Upper lobe of left lung (tissue), 6 donors: ENCODE data around the gene VANGL1. TPM values are rescaled to one million over a fixed set of nuclear protein-coding genes. Genes with fewer than 3 reads are reported as not detected.

Source experiments
- ATAC-seq, 2 donors: fragments of 200-7000 bp; cut with Tn5 transposase; one replicate each; pipeline ENCODE4 v1.9.1; 2022; ENCODE audit warnings: mild to moderate bottlenecking in 2 of 2, moderate library complexity in 2 of 2; ENCODE audit not compliant: low FRiP score in 2 of 2
- DNase-seq, 2 donors: peaks; one replicate each; pipeline ENCODE4 v3.0.0-alpha.2; 2019 to 2020
- H3K27ac ChIP-seq, 4 donors: fragments of 200-600 bp; sonication (generic); one replicate each; pipeline ENCODE4 v1.5.1; 2016 to 2019
- H3K27me3 ChIP-seq, 4 donors: fragments of 200-600 bp; sonication (generic); one replicate each; pipeline ENCODE4 v1.5.1; 2017 to 2019
- H3K36me3 ChIP-seq, 4 donors: fragments of 200-600 bp; sonication (generic); one replicate each; pipeline ENCODE4 v1.5.1; 2016 to 2019
- H3K4me1 ChIP-seq, 4 donors: fragments of 200-600 bp; sonication (generic); one replicate each; pipeline ENCODE4 v1.5.1; 2018 to 2019
- H3K4me3 ChIP-seq, 4 donors: fragments of 200-600 bp; sonication (generic); one replicate each; pipeline ENCODE4 v1.5.1; 2017 to 2019; ENCODE audit warnings: mild to moderate bottlenecking in 2 of 4, moderate library complexity in 1 of 4
- H3K9me3 ChIP-seq, 4 donors: fragments of 200-600 bp; sonication (generic); one replicate each; pipeline ENCODE4 v1.5.1; 2018 to 2019
- CTCF ChIP-seq, 6 experiments: fragments of 450-650 bp in 4 of 6; fragments of 200-600 bp in 2 of 6; sonication (generic) in 2 of 6; IDR thresholded peaks; one replicate each; pipeline ENCODE4 v1.5.1; 2016 to 2019; ENCODE audit warnings: antibody characterized with exemption in 6 of 6
- EP300 ChIP-seq, 4 donors: sonication (generic); formaldehyde crosslinking; IDR thresholded peaks; one replicate each; pipeline ENCODE4 v1.5.1; 2017; ENCODE audit warnings: antibody characterized with exemption in 4 of 4, control low read depth in 2 of 4
- POLR2A ChIP-seq, 4 donors: fragments of 450-650 bp; IDR thresholded peaks; one replicate each; pipeline ENCODE4 v1.5.1; 2016 to 2017; ENCODE audit warnings: antibody characterized with exemption in 4 of 4, mild to moderate bottlenecking in 2 of 4
- POLR2AphosphoS5 ChIP-seq, 2 donors: sonication (generic); formaldehyde crosslinking; IDR thresholded peaks; one replicate each; pipeline ENCODE4 v1.5.1; 2017; ENCODE audit warnings: antibody characterized with exemption in 2 of 2
- WGBS, 2 donors: methylation state at CpG; one replicate each; pipeline ENCODE4 v1.1.5; 2017 to 2018; 5-methylcytosine and 5-hydroxymethylcytosine counted together
- total RNA-seq, 6 donors: library from RNA; depleted of rRNA in 4 of 6; stranded (reverse); fragments of >200 nt in 4 of 6; gene quantifications; one replicate each; pipeline versions ENCODE4 v1.1.0 to v1.2.1, GENCODE V29; 2016 to 2021
- donor health status: DM: no; HTN: no; CAD: no; lungs with moderate emphysema.
- donor health status: DM: no; HTN: yes; CAD: no; lungs with severe emphysema.

Gene VANGL1
- total RNA-seq, 6 donors from 2014 or later = 3.1 to 11.4 (median 7.0) TPM

- Histone ChIP-seq H3K27ac (no peak overlapping the region), H3K4me3 (no peak overlapping the region), H3K36me3 (peaks cover 0 to 5% (median 0%) of the 10 kb centered on the region in 4 donors), H3K4me1 (no peaks in the 10 kb centered on the region), H3K27me3 (no peaks in the 10 kb centered on the region), H3K9me3 (peaks cover 0 to 2% (median 0%) of the 10 kb centered on the region in 4 donors)
- no peak for DNase-seq
- TF ChIP-seq POLR2AphosphoS5 (IDR thresholded peaks at IDR 0.05) (no peak), CTCF (IDR thresholded peaks at IDR 0.05) (no peak), POLR2A (IDR thresholded peaks at IDR 0.05) (no peak), EP300 (IDR thresholded peaks at IDR 0.05) (no peak)
- 64 to 68% methylated on average over 14 of the region's 14 CpGs for WGBS, 2 donors
- no peak for ATAC-seq
These were observed 28.9 kb downstream of the VANGL1 start for GRCh38 chr1:115670476-115671175.

GRCh38 chr1:115671176-115671934 lies 29.6 kb downstream of the VANGL1 start:
- peaks cover 0 to 3% (median 0%) of the 10 kb centered on the region in 4 donors for H3K36me3 ChIP-seq
- H3K9me3 ChIP-seq = peaks cover 0 to 2% (median 0%) of the 10 kb centered on the region in 4 donors
- H3K27ac ChIP-seq = no peak overlapping the region
- DNase-seq (peak in 1 of 2 donors; percentile 46), ATAC-seq (no peak)
- WGBS, 2 donors = 75 to 86% methylated on average over 9 to 19 of the region's 19 CpGs
- H3K4me3 ChIP-seq = no peak overlapping the region
- no peaks in the 10 kb centered on the region for H3K27me3 ChIP-seq
- TF ChIP-seq EP300 (IDR thresholded peaks at IDR 0.05) = no peak
- no peak for TF ChIP-seq CTCF (IDR thresholded peaks at IDR 0.05)
- TF ChIP-seq POLR2A (IDR thresholded peaks at IDR 0.05) = no peak
- no peak for TF ChIP-seq POLR2AphosphoS5 (IDR thresholded peaks at IDR 0.05)
- H3K4me1 ChIP-seq = no peaks in the 10 kb centered on the region

- H3K4me1 ChIP-seq = no peaks in the 10 kb centered on the region
These were observed 30.6 kb downstream of the VANGL1 start for GRCh38 chr1:115672224-115673009.

More at GRCh38 chr1:115672224-115673009, 30.6 kb downstream of the VANGL1 start:
- ATAC-seq (no peak), DNase-seq (no peak)
- H3K9me3 ChIP-seq = peaks cover 0 to 2% (median 0%) of the 10 kb centered on the region in 4 donors
- H3K27me3 ChIP-seq = no peaks in the 10 kb centered on the region
- 93 to 95% methylated on average over 10 to 13 of the region's 13 CpGs for WGBS, 2 donors
- H3K36me3 ChIP-seq = no peaks in the 10 kb centered on the region
- no peak overlapping the region for H3K4me3 ChIP-seq
- TF ChIP-seq CTCF (IDR thresholded peaks at IDR 0.05) = no peak
- no peak for TF ChIP-seq POLR2A (IDR thresholded peaks at IDR 0.05)
- TF ChIP-seq EP300 (IDR thresholded peaks at IDR 0.05) = no peak
- no peak for TF ChIP-seq POLR2AphosphoS5 (IDR thresholded peaks at IDR 0.05)
- no peak overlapping the region for H3K27ac ChIP-seq
